ENCODE data around the gene CMTM4. TPM values are rescaled to one million over a fixed set of nuclear protein-coding genes. Genes with fewer than 3 reads are reported as not detected.

The CMTM4 gene
- polyA plus RNA-seq (2012; ENCODE audit: insufficient read depth, insufficient read length, low read depth): 10.0 TPM

DNA sequence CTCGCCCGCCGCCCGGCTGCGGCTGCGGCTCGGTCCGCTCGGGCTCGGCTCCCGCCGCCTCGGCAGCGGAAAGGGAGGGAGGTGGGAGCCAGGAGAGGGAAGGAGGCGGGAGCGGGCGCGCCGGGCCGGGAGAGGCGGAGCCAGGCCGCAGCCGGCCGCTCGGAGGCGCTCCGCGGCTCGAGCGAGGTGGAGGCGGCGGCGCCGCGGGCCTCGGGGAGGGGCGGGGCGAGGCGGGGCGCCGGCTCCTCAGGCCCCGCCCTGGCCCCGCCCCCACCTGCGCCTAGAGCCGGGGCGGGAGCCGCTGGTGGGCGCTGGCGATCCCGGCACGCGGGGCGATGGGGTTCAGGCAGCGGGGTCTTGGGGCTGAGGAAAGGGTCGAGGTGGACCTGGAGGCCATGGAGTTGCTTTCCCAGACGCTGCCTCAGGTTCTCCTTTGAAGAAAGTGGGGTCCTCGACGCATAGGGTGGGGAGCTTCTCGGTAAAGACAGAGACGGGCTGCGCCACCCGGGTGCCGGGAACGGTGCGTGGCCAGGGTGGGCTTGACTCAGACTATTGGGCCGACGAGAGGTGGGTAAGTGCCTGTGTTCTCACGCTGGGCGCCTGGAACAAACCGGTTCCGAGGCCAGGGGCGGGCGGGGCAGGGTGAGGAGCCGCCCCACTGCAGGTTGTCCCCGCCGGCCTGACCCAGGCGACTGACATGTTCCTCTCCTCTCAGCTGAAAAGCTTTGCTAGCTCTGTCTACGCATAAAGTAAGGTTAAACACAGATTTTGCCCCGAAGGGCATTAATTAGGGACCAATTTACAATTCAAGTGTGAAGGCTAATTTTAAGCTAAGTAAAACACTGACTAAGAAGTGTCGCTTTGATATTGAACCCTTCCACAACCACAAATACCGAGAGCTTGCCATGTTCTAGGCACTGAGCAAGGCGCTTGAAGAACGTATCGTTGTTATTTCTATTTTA lies at the start of gene CMTM4:
TSS of gene CMTM4 (minus strand) at position 75 of the 962 bp plus-strand sequence. CDS start 218 bp downstream, outside the sequence.
- no peaks in the 10 kb centered on the region for H3K27me3 ChIP-seq
- no peaks in the 10 kb centered on the region for H3K9me3 ChIP-seq
- H3K4me1 ChIP-seq: no peaks in the 10 kb centered on the region
- TF ChIP-seq, protein P1, sequence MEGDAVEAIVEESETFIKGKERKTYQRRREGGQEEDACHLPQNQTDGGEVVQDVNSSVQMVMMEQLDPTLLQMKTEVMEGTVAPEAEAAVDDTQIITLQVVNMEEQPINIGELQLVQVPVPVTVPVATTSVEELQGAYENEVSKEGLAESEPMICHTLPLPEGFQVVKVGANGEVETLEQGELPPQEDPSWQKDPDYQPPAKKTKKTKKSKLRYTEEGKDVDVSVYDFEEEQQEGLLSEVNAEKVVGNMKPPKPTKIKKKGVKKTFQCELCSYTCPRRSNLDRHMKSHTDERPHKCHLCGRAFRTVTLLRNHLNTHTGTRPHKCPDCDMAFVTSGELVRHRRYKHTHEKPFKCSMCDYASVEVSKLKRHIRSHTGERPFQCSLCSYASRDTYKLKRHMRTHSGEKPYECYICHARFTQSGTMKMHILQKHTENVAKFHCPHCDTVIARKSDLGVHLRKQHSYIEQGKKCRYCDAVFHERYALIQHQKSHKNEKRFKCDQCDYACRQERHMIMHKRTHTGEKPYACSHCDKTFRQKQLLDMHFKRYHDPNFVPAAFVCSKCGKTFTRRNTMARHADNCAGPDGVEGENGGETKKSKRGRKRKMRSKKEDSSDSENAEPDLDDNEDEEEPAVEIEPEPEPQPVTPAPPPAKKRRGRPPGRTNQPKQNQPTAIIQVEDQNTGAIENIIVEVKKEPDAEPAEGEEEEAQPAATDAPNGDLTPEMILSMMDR (IDR thresholded peaks at IDR 0.05; ENCODE audit: low read depth, low read length): peak; percentile 23; the same call in 1 of the 2 replicates
- peak within 1 kb of the TSS; percentile 74 for H3K4me3 ChIP-seq (ENCODE audit: low read depth, low read length)
- H3K36me3 ChIP-seq: no peaks in the 10 kb centered on the region
- DNase-seq: peak; percentile 92

DNA sequence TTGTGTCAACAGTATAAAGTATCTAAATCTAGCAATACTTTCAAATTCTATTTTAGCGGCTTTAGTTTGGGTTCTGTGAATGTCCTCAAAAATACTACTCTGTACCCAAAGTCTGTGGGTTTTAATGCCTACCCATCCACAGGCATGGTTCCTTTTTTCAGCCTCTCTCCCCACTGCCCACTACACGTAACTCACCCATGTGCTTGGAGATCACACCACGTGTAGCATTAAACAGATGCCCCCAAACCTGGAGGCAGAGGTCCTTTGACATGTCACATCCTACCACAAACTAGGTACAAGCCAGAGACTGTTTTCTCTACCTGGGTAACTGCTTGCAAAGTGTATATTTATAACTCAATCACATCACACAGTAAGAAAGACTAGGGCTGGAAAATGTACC lies 49.5 kb upstream of the CMTM4 start:
- peaks cover 10% of the 10 kb centered on the region for H3K4me1 ChIP-seq
- no peak for DNase-seq
- TF ChIP-seq, protein P1 (IDR thresholded peaks at IDR 0.05; ENCODE audit: low read depth, low read length): no peak
- no peaks in the 10 kb centered on the region for H3K9me3 ChIP-seq
- H3K4me3 ChIP-seq (ENCODE audit: low read depth, low read length): no peak overlapping the region
- H3K27me3 ChIP-seq: no peaks in the 10 kb centered on the region
- H3K36me3 ChIP-seq: peaks cover 79% of the 10 kb centered on the region

- DNase-seq: no peak
- Histone ChIP-seq H3K9me3 (no peaks in the 10 kb centered on the region), H3K36me3 (peaks cover 85% of the 10 kb centered on the region), H3K27me3 (no peaks in the 10 kb centered on the region), H3K4me1 (peaks cover 20% of the 10 kb centered on the region), H3K4me3 (ENCODE audit: low read depth, low read length) (no peak overlapping the region)
- TF ChIP-seq, protein P1 (IDR thresholded peaks at IDR 0.05; ENCODE audit: low read depth, low read length): no peak
Measured at GRCh38 chr16:66741950-66742808, 45.6 kb upstream of the CMTM4 start.

- Histone ChIP-seq H3K9me3 (no peaks in the 10 kb centered on the region), H3K4me3 (ENCODE audit: low read depth, low read length) (no peak overlapping the region), H3K4me1 (peaks cover 20% of the 10 kb centered on the region), H3K27me3 (no peaks in the 10 kb centered on the region), H3K36me3 (peaks cover 83% of the 10 kb centered on the region)
- peak; percentile 81 for DNase-seq
- TF ChIP-seq, protein P1 (IDR thresholded peaks at IDR 0.05; ENCODE audit: low read depth, low read length): no peak
Measured at GRCh38 chr16:66741169-66741900, 44.8 kb upstream of the CMTM4 start.

DNA sequence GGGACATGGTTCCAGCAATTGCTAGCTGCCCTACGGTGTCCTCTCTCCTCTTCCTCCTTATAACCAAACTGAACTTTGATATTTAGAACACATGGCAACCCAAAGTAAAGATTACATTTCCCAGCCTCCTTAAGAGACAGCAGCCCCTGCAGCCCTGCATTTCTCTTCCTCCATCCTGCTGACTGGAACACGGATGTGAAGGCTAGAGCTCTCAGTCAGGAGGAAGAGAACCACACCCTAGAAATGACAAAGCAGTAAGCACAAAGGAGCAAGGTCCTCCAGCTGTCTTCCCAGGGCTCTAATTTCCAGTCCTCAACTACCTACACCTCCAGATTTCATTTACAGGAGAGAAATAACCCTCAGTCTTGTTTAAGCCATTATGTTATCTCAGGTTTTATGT lies 44.0 kb upstream of the CMTM4 start:
- Histone ChIP-seq H3K27me3 (no peaks in the 10 kb centered on the region), H3K4me3 (ENCODE audit: low read depth, low read length) (no peak overlapping the region), H3K9me3 (no peaks in the 10 kb centered on the region), H3K4me1 (peaks cover 20% of the 10 kb centered on the region), H3K36me3 (peaks cover 90% of the 10 kb centered on the region)
- DNase-seq: no peak
- TF ChIP-seq, protein P1 (IDR thresholded peaks at IDR 0.05; ENCODE audit: low read depth, low read length): no peak
